Measurements from ENCODE around the gene RPS2. TPM values are rescaled to one million over a fixed set of nuclear protein-coding genes. Genes with fewer than 3 reads are reported as not detected.

RPS2 gene
- total and polyA plus RNA-seq, 2 of the 8 experiments (the other 6 are each of a cell fraction or from before 2014, with no cell fraction given) = 4,042 to 16,783 TPM

DNA sequence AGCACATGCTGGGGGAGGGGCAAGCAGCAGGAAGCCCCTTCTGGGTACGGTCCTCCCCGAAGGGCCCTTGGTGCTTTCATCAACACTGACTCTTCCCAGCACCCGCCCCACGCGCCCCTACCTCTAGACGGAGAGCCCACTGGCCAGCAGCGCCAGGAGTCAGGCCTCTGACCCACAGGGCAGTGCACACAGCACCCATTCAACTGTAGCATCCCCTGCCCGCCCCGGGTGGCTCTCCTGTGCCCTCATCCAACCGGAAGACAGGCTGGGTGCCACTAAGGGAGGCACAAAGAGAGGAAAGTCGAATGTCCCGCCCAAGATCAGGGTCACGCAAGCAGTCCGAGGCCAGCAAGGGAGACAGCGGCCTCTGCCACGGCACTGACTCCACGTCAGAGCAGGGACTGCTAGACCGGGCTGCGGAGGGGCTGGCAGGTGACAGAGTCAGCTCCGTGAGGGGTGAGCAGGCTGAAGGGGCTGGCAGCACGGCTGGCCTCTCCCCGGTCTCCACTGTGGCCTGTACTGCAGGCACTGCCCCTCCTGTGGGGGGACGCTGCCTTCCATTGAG is 31.4 kb downstream of the RPS2 start (continued):
- TF ChIP-seq, protein P1, sequence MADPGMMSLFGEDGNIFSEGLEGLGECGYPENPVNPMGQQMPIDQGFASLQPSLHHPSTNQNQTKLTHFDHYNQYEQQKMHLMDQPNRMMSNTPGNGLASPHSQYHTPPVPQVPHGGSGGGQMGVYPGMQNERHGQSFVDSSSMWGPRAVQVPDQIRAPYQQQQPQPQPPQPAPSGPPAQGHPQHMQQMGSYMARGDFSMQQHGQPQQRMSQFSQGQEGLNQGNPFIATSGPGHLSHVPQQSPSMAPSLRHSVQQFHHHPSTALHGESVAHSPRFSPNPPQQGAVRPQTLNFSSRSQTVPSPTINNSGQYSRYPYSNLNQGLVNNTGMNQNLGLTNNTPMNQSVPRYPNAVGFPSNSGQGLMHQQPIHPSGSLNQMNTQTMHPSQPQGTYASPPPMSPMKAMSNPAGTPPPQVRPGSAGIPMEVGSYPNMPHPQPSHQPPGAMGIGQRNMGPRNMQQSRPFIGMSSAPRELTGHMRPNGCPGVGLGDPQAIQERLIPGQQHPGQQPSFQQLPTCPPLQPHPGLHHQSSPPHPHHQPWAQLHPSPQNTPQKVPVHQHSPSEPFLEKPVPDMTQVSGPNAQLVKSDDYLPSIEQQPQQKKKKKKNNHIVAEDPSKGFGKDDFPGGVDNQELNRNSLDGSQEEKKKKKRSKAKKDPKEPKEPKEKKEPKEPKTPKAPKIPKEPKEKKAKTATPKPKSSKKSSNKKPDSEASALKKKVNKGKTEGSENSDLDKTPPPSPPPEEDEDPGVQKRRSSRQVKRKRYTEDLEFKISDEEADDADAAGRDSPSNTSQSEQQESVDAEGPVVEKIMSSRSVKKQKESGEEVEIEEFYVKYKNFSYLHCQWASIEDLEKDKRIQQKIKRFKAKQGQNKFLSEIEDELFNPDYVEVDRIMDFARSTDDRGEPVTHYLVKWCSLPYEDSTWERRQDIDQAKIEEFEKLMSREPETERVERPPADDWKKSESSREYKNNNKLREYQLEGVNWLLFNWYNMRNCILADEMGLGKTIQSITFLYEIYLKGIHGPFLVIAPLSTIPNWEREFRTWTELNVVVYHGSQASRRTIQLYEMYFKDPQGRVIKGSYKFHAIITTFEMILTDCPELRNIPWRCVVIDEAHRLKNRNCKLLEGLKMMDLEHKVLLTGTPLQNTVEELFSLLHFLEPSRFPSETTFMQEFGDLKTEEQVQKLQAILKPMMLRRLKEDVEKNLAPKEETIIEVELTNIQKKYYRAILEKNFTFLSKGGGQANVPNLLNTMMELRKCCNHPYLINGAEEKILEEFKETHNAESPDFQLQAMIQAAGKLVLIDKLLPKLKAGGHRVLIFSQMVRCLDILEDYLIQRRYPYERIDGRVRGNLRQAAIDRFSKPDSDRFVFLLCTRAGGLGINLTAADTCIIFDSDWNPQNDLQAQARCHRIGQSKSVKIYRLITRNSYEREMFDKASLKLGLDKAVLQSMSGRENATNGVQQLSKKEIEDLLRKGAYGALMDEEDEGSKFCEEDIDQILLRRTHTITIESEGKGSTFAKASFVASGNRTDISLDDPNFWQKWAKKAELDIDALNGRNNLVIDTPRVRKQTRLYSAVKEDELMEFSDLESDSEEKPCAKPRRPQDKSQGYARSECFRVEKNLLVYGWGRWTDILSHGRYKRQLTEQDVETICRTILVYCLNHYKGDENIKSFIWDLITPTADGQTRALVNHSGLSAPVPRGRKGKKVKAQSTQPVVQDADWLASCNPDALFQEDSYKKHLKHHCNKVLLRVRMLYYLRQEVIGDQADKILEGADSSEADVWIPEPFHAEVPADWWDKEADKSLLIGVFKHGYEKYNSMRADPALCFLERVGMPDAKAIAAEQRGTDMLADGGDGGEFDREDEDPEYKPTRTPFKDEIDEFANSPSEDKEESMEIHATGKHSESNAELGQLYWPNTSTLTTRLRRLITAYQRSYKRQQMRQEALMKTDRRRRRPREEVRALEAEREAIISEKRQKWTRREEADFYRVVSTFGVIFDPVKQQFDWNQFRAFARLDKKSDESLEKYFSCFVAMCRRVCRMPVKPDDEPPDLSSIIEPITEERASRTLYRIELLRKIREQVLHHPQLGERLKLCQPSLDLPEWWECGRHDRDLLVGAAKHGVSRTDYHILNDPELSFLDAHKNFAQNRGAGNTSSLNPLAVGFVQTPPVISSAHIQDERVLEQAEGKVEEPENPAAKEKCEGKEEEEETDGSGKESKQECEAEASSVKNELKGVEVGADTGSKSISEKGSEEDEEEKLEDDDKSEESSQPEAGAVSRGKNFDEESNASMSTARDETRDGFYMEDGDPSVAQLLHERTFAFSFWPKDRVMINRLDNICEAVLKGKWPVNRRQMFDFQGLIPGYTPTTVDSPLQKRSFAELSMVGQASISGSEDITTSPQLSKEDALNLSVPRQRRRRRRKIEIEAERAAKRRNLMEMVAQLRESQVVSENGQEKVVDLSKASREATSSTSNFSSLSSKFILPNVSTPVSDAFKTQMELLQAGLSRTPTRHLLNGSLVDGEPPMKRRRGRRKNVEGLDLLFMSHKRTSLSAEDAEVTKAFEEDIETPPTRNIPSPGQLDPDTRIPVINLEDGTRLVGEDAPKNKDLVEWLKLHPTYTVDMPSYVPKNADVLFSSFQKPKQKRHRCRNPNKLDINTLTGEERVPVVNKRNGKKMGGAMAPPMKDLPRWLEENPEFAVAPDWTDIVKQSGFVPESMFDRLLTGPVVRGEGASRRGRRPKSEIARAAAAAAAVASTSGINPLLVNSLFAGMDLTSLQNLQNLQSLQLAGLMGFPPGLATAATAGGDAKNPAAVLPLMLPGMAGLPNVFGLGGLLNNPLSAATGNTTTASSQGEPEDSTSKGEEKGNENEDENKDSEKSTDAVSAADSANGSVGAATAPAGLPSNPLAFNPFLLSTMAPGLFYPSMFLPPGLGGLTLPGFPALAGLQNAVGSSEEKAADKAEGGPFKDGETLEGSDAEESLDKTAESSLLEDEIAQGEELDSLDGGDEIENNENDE (IDR thresholded peaks at IDR 0.05; ENCODE audit: insufficient replicate concordance, low read length) = no peak
- no peak for TF ChIP-seq MAFK (IDR thresholded peaks at IDR 0.05; ENCODE audit: low read depth, low read length)
- no peak for TF ChIP-seq KDM4A (IDR thresholded peaks at IDR 0.05; ENCODE audit: low read depth, low read length, severe bottlenecking)
- TF ChIP-seq CBX5 (IDR thresholded peaks at IDR 0.05; ENCODE audit: low read depth, low read length) = no peak
- TF ChIP-seq GTF2F1 (IDR thresholded peaks at IDR 0.05; ENCODE audit: borderline replicate concordance, low read depth, low read length) = no peak
- no peak for TF ChIP-seq JUND (IDR thresholded peaks at IDR 0.05; ENCODE audit: low read length)
- no peak for TF ChIP-seq CHD1 (IDR thresholded peaks at IDR 0.05; ENCODE audit: low read depth, low read length)
- TF ChIP-seq PHF8 (conservative IDR thresholded peaks at IDR 0.05; ENCODE audit: low read depth, low read length) = no peak
- TF ChIP-seq BCL11A (IDR thresholded peaks at IDR 0.05; ENCODE audit: low read depth in 2 of 2, low read length in 2 of 2) = no peak
- TF ChIP-seq CREB1 (IDR thresholded peaks at IDR 0.05) = no peak
- no peak for TF ChIP-seq GABPA (IDR thresholded peaks at IDR 0.05; ENCODE audit: borderline replicate concordance, insufficient read depth, low read length)
- no peak for TF ChIP-seq TBP (IDR thresholded peaks at IDR 0.05; ENCODE audit: low read depth, low read length)

Data from H1 (cell line).